Thyroid gland (tissue), 4 donors: ENCODE results near the gene KDSR.

Experiments
- CTCF ChIP-seq, 6 experiments: fragments of 200-600 bp in 3 of 6; fragments of 450-650 bp in 3 of 6; sonication (generic) in 3 of 6; IDR thresholded peaks; one replicate each; pipeline ENCODE4 v1.5.1; 2016 to 2019; ENCODE audit warnings: antibody characterized with exemption in 6 of 6, mild to moderate bottlenecking in 2 of 6, inconsistent platforms in 1 of 6, moderate library complexity in 1 of 6
- POLR2A ChIP-seq, 2 donors: fragments of 450-650 bp; IDR thresholded peaks; one replicate each; pipeline ENCODE4 v1.6.1; 2017; ENCODE audit warnings: antibody characterized with exemption in 2 of 2, mild to moderate bottlenecking in 2 of 2, moderate library complexity in 1 of 2

GRCh38 chr18:63376538-63376937 lies 9.5 kb upstream of the KDSR start:
- TF ChIP-seq CTCF (IDR thresholded peaks at IDR 0.05) (no peak), POLR2A (IDR thresholded peaks at IDR 0.05) (no peak)
